ENCODE measurements around the gene FAM89B.

DNA sequence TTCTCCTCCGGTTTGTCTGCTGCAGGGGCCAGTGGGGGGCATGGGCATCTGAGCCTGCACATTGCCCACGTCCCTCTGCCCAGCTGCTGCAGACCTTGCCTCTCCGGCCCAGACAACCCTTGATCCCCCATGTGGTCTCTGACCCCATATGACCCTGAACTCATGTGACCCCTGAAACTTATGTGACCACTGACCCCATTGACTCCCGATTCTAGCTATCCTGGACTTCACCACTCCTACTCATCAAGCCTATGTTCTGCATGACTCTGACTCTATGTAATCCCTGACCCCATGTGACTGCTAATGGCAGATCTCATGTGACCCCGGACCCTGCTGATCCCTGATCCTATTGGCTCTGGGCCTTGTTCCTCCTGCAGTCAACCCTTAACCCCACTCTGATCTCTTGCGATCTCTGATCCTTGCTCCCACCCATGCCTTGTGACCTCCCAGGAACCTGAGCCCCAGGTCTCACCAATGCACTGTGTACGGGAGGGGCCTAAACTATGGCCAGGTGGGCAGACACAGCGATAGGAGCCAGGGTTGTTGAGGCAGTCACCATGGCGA, 19.9 kb upstream of the FAM89B start:
- TF ChIP-seq, protein P1, sequence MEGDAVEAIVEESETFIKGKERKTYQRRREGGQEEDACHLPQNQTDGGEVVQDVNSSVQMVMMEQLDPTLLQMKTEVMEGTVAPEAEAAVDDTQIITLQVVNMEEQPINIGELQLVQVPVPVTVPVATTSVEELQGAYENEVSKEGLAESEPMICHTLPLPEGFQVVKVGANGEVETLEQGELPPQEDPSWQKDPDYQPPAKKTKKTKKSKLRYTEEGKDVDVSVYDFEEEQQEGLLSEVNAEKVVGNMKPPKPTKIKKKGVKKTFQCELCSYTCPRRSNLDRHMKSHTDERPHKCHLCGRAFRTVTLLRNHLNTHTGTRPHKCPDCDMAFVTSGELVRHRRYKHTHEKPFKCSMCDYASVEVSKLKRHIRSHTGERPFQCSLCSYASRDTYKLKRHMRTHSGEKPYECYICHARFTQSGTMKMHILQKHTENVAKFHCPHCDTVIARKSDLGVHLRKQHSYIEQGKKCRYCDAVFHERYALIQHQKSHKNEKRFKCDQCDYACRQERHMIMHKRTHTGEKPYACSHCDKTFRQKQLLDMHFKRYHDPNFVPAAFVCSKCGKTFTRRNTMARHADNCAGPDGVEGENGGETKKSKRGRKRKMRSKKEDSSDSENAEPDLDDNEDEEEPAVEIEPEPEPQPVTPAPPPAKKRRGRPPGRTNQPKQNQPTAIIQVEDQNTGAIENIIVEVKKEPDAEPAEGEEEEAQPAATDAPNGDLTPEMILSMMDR (IDR thresholded peaks at IDR 0.05; ENCODE audit: insufficient read depth, low read depth, low read length): no peak
- no peak for TF ChIP-seq EZH2 (IDR thresholded peaks at IDR 0.05; ENCODE audit: insufficient read depth, low read length)

Measured in astrocyte (in vitro differentiated cells and primary cell).